GM21515 (cell line): Measurements from ENCODE around the gene GAREM2.

Source experiments
- ATAC-seq: cut with Tn5 transposase; IDR thresholded peaks from one replicate; pipeline ENCODE4 v1.9.1; 2021; ENCODE audit not compliant: unreplicated experiment

GAREM2 gene

GRCh38 chr2:26169226-26169625 is 3.7 kb upstream of the GAREM2 start:
- no peak for ATAC-seq

- no peak for ATAC-seq
Observed at GRCh38 chr2:26169681-26170414, 3.0 kb upstream of the GAREM2 start.

- no peak for ATAC-seq
Observed at GRCh38 chr2:26170795-26171194, 2.1 kb upstream of the GAREM2 start.

GRCh38 chr2:26172189-26172870 is 558 bp upstream of the GAREM2 start:
- ATAC-seq, result no peak

GRCh38 chr2:26173776-26174482 is 1.0 kb downstream of the GAREM2 start:
- ATAC-seq, result no peak

GRCh38 chr2:26174691-26175465 is 2.0 kb downstream of the GAREM2 start:
- no peak for ATAC-seq

GRCh38 chr2:26175466-26176278 is 2.8 kb downstream of the GAREM2 start:
- no peak for ATAC-seq

- no peak for ATAC-seq
Observed at GRCh38 chr2:26176279-26176615, 3.4 kb downstream of the GAREM2 start.

GRCh38 chr2:26177122-26177521 is 4.2 kb downstream of the GAREM2 start:
- no peak for ATAC-seq

GRCh38 chr2:26178246-26178645 is 5.4 kb downstream of the GAREM2 start:
- no peak for ATAC-seq

GRCh38 chr2:26178746-26179436 is 6.0 kb downstream of the GAREM2 start:
- no peak for ATAC-seq

GRCh38 chr2:26179446-26179913 is 6.6 kb downstream of the GAREM2 start:
- no peak for ATAC-seq

- ATAC-seq, result no peak
Observed at GRCh38 chr2:26182441-26182840, 9.6 kb downstream of the GAREM2 start.

GRCh38 chr2:26182887-26183630 is 10.2 kb downstream of the GAREM2 start:
- no peak for ATAC-seq

GRCh38 chr2:26184121-26184520 is 11.2 kb downstream of the GAREM2 start:
- ATAC-seq, result no peak

- peak; percentile 82 for ATAC-seq
Observed at GRCh38 chr2:26184555-26185303, 11.8 kb downstream of the GAREM2 start.

- ATAC-seq, result no peak
Observed at GRCh38 chr2:26185304-26185928, 12.5 kb downstream of the GAREM2 start.
